B cell (primary cell): ENCODE results near the gene ATP2B3. TPM values are rescaled to one million over a fixed set of nuclear protein-coding genes. Genes with fewer than 3 reads are reported as not detected.
A peak's percentile ranks its signal among the peaks of the same experiment; 100 is the strongest.

Source experiments
- ATAC-seq: fragments of 200-7000 bp; cut with Tn5 transposase; one replicate; pipeline ENCODE4 v1.10.0; 2021; ENCODE audit warnings: low read depth, mild to moderate bottlenecking, moderate number of reproducible peaks, moderate library complexity
- CTCF ChIA-PET: fragments of 350-600 bp; sonication (Branson Sonifier 250); formaldehyde crosslinking; loops from one replicate; lab custom pipeline; 2021; ENCODE audit warnings: antibody characterized with exemption, inconsistent platforms; lab: Charles Lee
- POLR2A ChIA-PET: fragments of 350-600 bp; sonication (Branson Sonifier 250); formaldehyde crosslinking; loops from one replicate; lab custom pipeline; 2021; ENCODE audit warnings: antibody characterized with exemption; lab: Charles Lee
- DNase-seq: peaks from one replicate; pipeline ENCODE4 v3.0.0; 2013
- H2AFZ ChIP-seq: 2 replicates; pipeline ENCODE4 v1.6.1; 2012; ENCODE audit warnings: mild to moderate bottlenecking, low read depth, low read length; ENCODE audit not compliant: insufficient read depth, poor library complexity, severe bottlenecking
- H3K27ac ChIP-seq, 2 donors: 1 replicate in 1 of 2; 2 replicates in 1 of 2; pipeline ENCODE4 v1.5.1; 2012 to 2013; ENCODE audit warnings: low read length in 2 of 2, mild to moderate bottlenecking in 2 of 2, moderate library complexity in 1 of 2
- H3K27me3 ChIP-seq, 4 experiments: fragments of 200-600 bp in 1 of 4; sonication (generic) in 1 of 4; replicated peaks in 1 of 4; 1 replicate in 2 of 4; 2 replicates in 2 of 4; pipeline versions ENCODE4 v1.6.1 to v1.7.0; 2013 to 2016; ENCODE audit warnings: low read length in 3 of 4, mild to moderate bottlenecking in 2 of 4, mixed read lengths in 1 of 4, moderate library complexity in 1 of 4; ENCODE audit not compliant: insufficient read depth in 4 of 4, control insufficient read depth in 3 of 4; ENCODE audit errors: control extremely low read depth in 1 of 4
- H3K36me3 ChIP-seq, 2 experiments: replicated peaks in 1 of 2; 1 replicate in 1 of 2; 2 replicates in 1 of 2; pipeline versions ENCODE4 v1.6.1 to v1.7.1; 2013; ENCODE audit warnings: low read length in 1 of 2; ENCODE audit not compliant: insufficient read depth in 2 of 2, control insufficient read depth in 1 of 2; ENCODE audit errors: control extremely low read depth in 1 of 2, extremely low read depth in 1 of 2
- H3K4me1 ChIP-seq, 2 donors: fragments of 200-600 bp in 1 of 2; sonication (generic) in 1 of 2; 1 replicate in 1 of 2; 2 replicates in 1 of 2; pipeline versions ENCODE4 v1.5.1 to v1.6.1; 2013 to 2017; ENCODE audit warnings: low read length in 2 of 2; ENCODE audit not compliant: control insufficient read depth in 2 of 2, insufficient read depth in 2 of 2
- H3K4me2 ChIP-seq: replicated peaks from 2 replicates; pipeline ENCODE3; 2012; ENCODE audit warnings: mild to moderate bottlenecking, low read depth, low read length; ENCODE audit not compliant: poor library complexity, severe bottlenecking
- H3K4me3 ChIP-seq, 5 experiments: fragments of 200-600 bp in 1 of 5; sonication (generic) in 1 of 5; 1 replicate in 3 of 5; 2 replicates in 2 of 5; pipeline versions ENCODE4 v1.5.1 to v1.7.0; 2011 to 2016; ENCODE audit warnings: low read length in 4 of 5, mild to moderate bottlenecking in 4 of 5, low read depth in 2 of 5, control low read depth in 1 of 5, moderate library complexity in 1 of 5; ENCODE audit not compliant: insufficient read depth in 1 of 5; ENCODE audit errors: control extremely low read depth in 1 of 5, extremely low read depth in 1 of 5
- H3K79me2 ChIP-seq: fragments of 200-600 bp; sonication (generic); one replicate; pipeline ENCODE4 v1.6.0; 2016; ENCODE audit warnings: low read length; ENCODE audit not compliant: control insufficient read depth, insufficient read depth
- H3K9ac ChIP-seq: fragments of 200-600 bp; sonication (generic); 2 replicates; pipeline ENCODE4 v1.6.1; 2017; ENCODE audit warnings: mild to moderate bottlenecking, low read length, moderate library complexity
- H3K9me3 ChIP-seq, 3 donors: one replicate each; pipeline versions ENCODE4 v1.6.1 to v1.7.1; 2013; ENCODE audit warnings: low read length in 2 of 3; ENCODE audit not compliant: control insufficient read depth in 2 of 3, insufficient read depth in 1 of 3; ENCODE audit errors: control extremely low read depth in 1 of 3
- H4K20me1 ChIP-seq: 2 replicates; pipeline ENCODE4 v1.6.0; 2012; ENCODE audit warnings: mild to moderate bottlenecking, low read length; ENCODE audit not compliant: insufficient read depth, control insufficient read depth, poor library complexity, severe bottlenecking
- H3K27ac Mint-ChIP-seq: one replicate; pipeline ENCODE4 v1.8.0; 2021; ENCODE audit warnings: mixed read lengths
- H3K27me3 Mint-ChIP-seq: one replicate; pipeline ENCODE4 v1.8.0; 2021; ENCODE audit warnings: mixed read lengths
- H3K4me1 Mint-ChIP-seq: one replicate; pipeline ENCODE4 v1.8.0; 2021; ENCODE audit warnings: mixed read lengths
- H3K4me3 Mint-ChIP-seq: one replicate; pipeline ENCODE4 v1.8.0; 2021; ENCODE audit warnings: mixed read lengths
- H3K9me3 Mint-ChIP-seq: one replicate; pipeline ENCODE4 v1.8.0; 2022; ENCODE audit warnings: mixed read lengths; ENCODE audit not compliant: insufficient read depth
- CTCF ChIP-seq: fragments of 200-600 bp; IDR thresholded peaks from one replicate; pipeline ENCODE4 v1.8.0; 2022; ENCODE audit warnings: antibody characterized with exemption, mild to moderate bottlenecking
- EZH2 ChIP-seq: IDR thresholded peaks from 2 replicates; pipeline ENCODE4 v1.6.1; 2012; ENCODE audit warnings: borderline replicate concordance, low read depth, mild to moderate bottlenecking, moderate library complexity, low read length; ENCODE audit not compliant: insufficient read depth, poor library complexity, severe bottlenecking
- WGBS: methylation state at CpG from one replicate; pipeline ENCODE4 v1.1.5; 2013; ENCODE audit warnings: missing lambda C conversion rate; ENCODE audit not compliant: insufficient coverage; 5-methylcytosine and 5-hydroxymethylcytosine counted together
- intact Hi-C: fragments of 100-400 bp; cut with micrococcal nuclease; formaldehyde crosslinking; loops from one replicate; pipeline ENCODE4 v1.10.0; 2022
- polyA plus RNA-seq: library from polyadenylated mRNA; depleted of rRNA; stranded (reverse); fragments of >200 nt; gene quantifications from 2 replicates; pipeline ENCODE4 v1.2.3, GENCODE V29; 2012
- total RNA-seq, 2 donors: library from RNA; stranded (reverse); fragments of 120-200 nt in 1 of 2; gene quantifications; 1 replicate in 1 of 2; 2 replicates in 1 of 2; pipeline versions ENCODE4 v1.2.3 to v1.2.4, GENCODE V29; 2013 to 2022

Gene ATP2B3
- total and polyA plus RNA-seq, 2 donors (not counting 1 experiment from before 2014, with no cell fraction given), result not detected

- CTCF ChIA-PET, result interaction anchor here (1.1 to 4.0 kb wide), 3 partner anchors 34 to 553 kb away, joined by 3 to 27 read pairs (median 19); partner anchors contain the start of gene HAUS7
- TF ChIP-seq CTCF, result no peak
- no peak for TF ChIP-seq EZH2
- Mint-ChIP-seq H3K4me3 (no peak overlapping the region), H3K9me3 (no peaks in the 10 kb centered on the region), H3K4me1 (peaks cover 2% of the 10 kb centered on the region), H3K27ac (no peak overlapping the region), H3K27me3 (no peaks in the 10 kb centered on the region)
- no peak overlapping the region for H3K4me2 ChIP-seq
- POLR2A ChIA-PET, result no interaction called here
- no peak overlapping the region for H3K9ac ChIP-seq
- intact Hi-C loops, result no loop called here
- H3K4me3 ChIP-seq, result no peak overlapping the region
- ATAC-seq, result no peak
- H3K36me3 ChIP-seq, result no peaks in the 10 kb centered on the region
- DNase-seq, result no peak
- H4K20me1 ChIP-seq, result no peaks in the 10 kb centered on the region
- H3K27me3 ChIP-seq, result no peaks in the 10 kb centered on the region
- no peak overlapping the region for H3K27ac ChIP-seq
- H2AFZ ChIP-seq, result no peak overlapping the region
- no peaks in the 10 kb centered on the region for H3K9me3 ChIP-seq
- 86% methylated on average over 6 of the region's 18 CpGs for WGBS
- H3K4me1 ChIP-seq, result peaks cover 0 to 7% of the 10 kb centered on the region in 2 donors
- H3K79me2 ChIP-seq, result no peaks in the 10 kb centered on the region
These were observed 12.1 kb upstream of the ATP2B3 start for GRCh38 chrX:153505361-153505760.

DNA sequence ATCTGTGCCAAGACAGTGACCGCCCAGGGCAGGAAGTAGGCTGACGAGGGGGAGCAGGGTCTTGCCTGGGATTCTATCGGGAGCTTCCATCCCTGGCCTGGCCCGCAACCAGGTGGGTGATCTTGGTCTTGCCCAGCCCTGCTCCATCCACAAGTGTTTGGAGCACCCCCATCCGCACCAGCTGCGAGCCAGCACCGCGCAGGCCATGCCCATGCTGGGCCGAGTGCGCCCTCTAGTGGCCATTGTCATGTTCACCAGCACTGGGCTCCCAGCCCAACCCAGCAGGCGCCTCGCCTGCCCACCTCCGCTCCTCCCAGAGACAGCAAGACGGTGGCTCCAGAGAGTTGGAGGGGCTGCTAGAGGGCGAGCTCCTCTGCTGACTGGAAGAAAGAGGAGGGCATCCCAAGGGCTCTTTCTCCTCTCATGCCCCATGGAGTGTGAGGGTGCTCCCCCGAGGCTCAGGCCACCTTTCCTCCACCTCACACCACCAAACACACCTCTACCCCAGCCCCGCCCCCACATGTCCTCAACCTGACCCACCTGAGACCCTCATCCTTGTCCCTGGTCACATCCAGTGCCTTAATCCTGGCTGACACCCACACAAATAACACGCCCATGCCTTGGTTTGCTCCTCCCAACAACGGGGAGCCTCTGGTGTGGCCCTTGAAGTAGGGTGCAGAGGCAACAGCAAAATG is 9.8 kb upstream of the ATP2B3 start:
- POLR2A ChIA-PET, result no interaction called here
- H3K79me2 ChIP-seq, result no peaks in the 10 kb centered on the region
- CTCF ChIA-PET, result interaction anchor here (0.6 to 4.0 kb wide), 10 partner anchors 8 to 566 kb away, joined by 3 to 27 read pairs (median 8); partner anchors contain the start of gene HAUS7
- DNase-seq (peak; percentile 81), ATAC-seq (peak; percentile 98)
- peaks cover 2% of the 10 kb centered on the region for H3K4me1 Mint-ChIP-seq
- H2AFZ ChIP-seq, result peak overlapping the region; percentile 72
- TF ChIP-seq EZH2 (no peak), CTCF (peak; percentile 70)
- H3K27ac ChIP-seq, result no peak overlapping the region
- H3K27ac Mint-ChIP-seq, result no peak overlapping the region
- no peak overlapping the region for H3K4me3 Mint-ChIP-seq
- H3K4me2 ChIP-seq, result peak overlapping the region; percentile 26
- H3K36me3 ChIP-seq, result no peaks in the 10 kb centered on the region
- no peaks in the 10 kb centered on the region for H3K9me3 ChIP-seq
- no peaks in the 10 kb centered on the region for H3K27me3 ChIP-seq
- intact Hi-C loops, result loop anchor here (2.0 kb wide), 1 partner anchor 47 kb away; no protein-coding TSS in a partner anchor
- no peak overlapping the region for H3K9ac ChIP-seq
- no peaks in the 10 kb centered on the region for H3K9me3 Mint-ChIP-seq
- no peaks in the 10 kb centered on the region for H3K27me3 Mint-ChIP-seq
- no peaks in the 10 kb centered on the region for H4K20me1 ChIP-seq
- 19% methylated on average over 8 of the region's 19 CpGs for WGBS
- H3K4me3 ChIP-seq, result no peak overlapping the region
- peaks cover 0 to 7% of the 10 kb centered on the region in 2 donors for H3K4me1 ChIP-seq
